ENCODE measurements around the gene ARHGAP42.

ARHGAP42 gene

GRCh38 chr11:100991541-100991940, 304.5 kb downstream of the ARHGAP42 start:
- Mint-ChIP-seq H3K36me3 (ENCODE audit: low read depth) (peaks cover 14% of the 10 kb centered on the region), H3K27me3 (ENCODE audit: low read depth) (no peaks in the 10 kb centered on the region), H3K4me1 (no peaks in the 10 kb centered on the region), H3K27ac (no peak overlapping the region), H3K4me3 (no peak overlapping the region), H3K9me3 (no peaks in the 10 kb centered on the region)
- no peak for TF ChIP-seq CTCF (IDR thresholded peaks at IDR 0.05; ENCODE audit: unreplicated experiment in 3 of 3)

GRCh38 chr11:100994966-100995365, 307.9 kb downstream of the ARHGAP42 start:
- no peak for TF ChIP-seq CTCF (IDR thresholded peaks at IDR 0.05; ENCODE audit: unreplicated experiment in 3 of 3)
- Mint-ChIP-seq H3K27ac (no peak overlapping the region), H3K4me1 (no peaks in the 10 kb centered on the region), H3K9me3 (no peaks in the 10 kb centered on the region), H3K36me3 (ENCODE audit: low read depth) (peaks cover 6% of the 10 kb centered on the region), H3K27me3 (ENCODE audit: low read depth) (no peaks in the 10 kb centered on the region), H3K4me3 (no peak overlapping the region)

- no peak for TF ChIP-seq CTCF (IDR thresholded peaks at IDR 0.05; ENCODE audit: unreplicated experiment in 3 of 3)
- Mint-ChIP-seq H3K36me3 (ENCODE audit: low read depth) (no peaks in the 10 kb centered on the region), H3K4me3 (no peak overlapping the region), H3K27ac (no peak overlapping the region), H3K4me1 (no peaks in the 10 kb centered on the region), H3K9me3 (no peaks in the 10 kb centered on the region), H3K27me3 (ENCODE audit: low read depth) (no peaks in the 10 kb centered on the region)
Observed at GRCh38 chr11:100999756-101000155, 312.7 kb downstream of the ARHGAP42 start.

- H3K27ac Mint-ChIP-seq, result no peak overlapping the region
Observed at GRCh38 chr11:101003468-101003867, 316.4 kb downstream of the ARHGAP42 start.

GRCh38 chr11:101008961-101009689, 322.0 kb downstream of the ARHGAP42 start:
- H3K27ac Mint-ChIP-seq, result no peak overlapping the region
- no peaks in the 10 kb centered on the region for H3K9me3 Mint-ChIP-seq
- no peaks in the 10 kb centered on the region for H3K36me3 Mint-ChIP-seq (ENCODE audit: low read depth)
- peaks cover 5% of the 10 kb centered on the region for H3K27me3 Mint-ChIP-seq (ENCODE audit: low read depth)
- H3K4me3 Mint-ChIP-seq, result no peak overlapping the region
- no peaks in the 10 kb centered on the region for H3K4me1 Mint-ChIP-seq
- no peak for TF ChIP-seq CTCF (IDR thresholded peaks at IDR 0.05; ENCODE audit: unreplicated experiment in 3 of 3)

More at GRCh38 chr11:101003468-101003867, 316.4 kb downstream of the ARHGAP42 start:
- TF ChIP-seq CTCF (IDR thresholded peaks at IDR 0.05; ENCODE audit: unreplicated experiment in 3 of 3), result no peak
- no peaks in the 10 kb centered on the region for H3K36me3 Mint-ChIP-seq (ENCODE audit: low read depth)
- H3K4me1 Mint-ChIP-seq, result no peaks in the 10 kb centered on the region
- H3K27me3 Mint-ChIP-seq (ENCODE audit: low read depth), result peaks cover 5% of the 10 kb centered on the region
- H3K4me3 Mint-ChIP-seq, result no peak overlapping the region
- H3K9me3 Mint-ChIP-seq, result no peaks in the 10 kb centered on the region

- no peaks in the 10 kb centered on the region for H3K36me3 Mint-ChIP-seq (ENCODE audit: low read depth)
- no peak overlapping the region for H3K4me3 Mint-ChIP-seq
- no peak for TF ChIP-seq CTCF (IDR thresholded peaks at IDR 0.05; ENCODE audit: unreplicated experiment in 3 of 3)
- H3K27ac Mint-ChIP-seq, result no peak overlapping the region
- H3K4me1 Mint-ChIP-seq, result no peaks in the 10 kb centered on the region
- H3K9me3 Mint-ChIP-seq, result no peaks in the 10 kb centered on the region
- peaks cover 5% of the 10 kb centered on the region for H3K27me3 Mint-ChIP-seq (ENCODE audit: low read depth)
Observed at GRCh38 chr11:101009690-101010055, 322.6 kb downstream of the ARHGAP42 start.

Measured in nephron (organoid).